Activated naive CD8-positive, alpha-beta T cell treated with anti-CD3 and anti-CD28 coated beads for 36 hours (primary cell): ENCODE data around the gene PSMA8. TPM values are rescaled to one million over a fixed set of nuclear protein-coding genes. Genes with fewer than 3 reads are reported as not detected.
"Not testable (repeated sequence)": the region's sequence is repeated elsewhere in the genome, so short reads cannot be mapped to it uniquely, and the experiment has no call there.

Experiments used
- DNase-seq: peaks from one replicate; pipeline ENCODE4 v3.0.0; 2021
- H3K27ac Mint-ChIP-seq: one replicate; pipeline ENCODE4 v1.8.0; 2022; ENCODE audit warnings: mild to moderate bottlenecking, moderate library complexity, mixed read lengths
- H3K27me3 Mint-ChIP-seq: one replicate; pipeline ENCODE4 v1.8.0; 2022; ENCODE audit warnings: mild to moderate bottlenecking, mixed read lengths
- H3K36me3 Mint-ChIP-seq: one replicate; pipeline ENCODE4 v1.8.0; 2021; ENCODE audit warnings: mild to moderate bottlenecking, mixed read lengths
- H3K4me1 Mint-ChIP-seq: one replicate; pipeline ENCODE4 v1.8.0; 2021; ENCODE audit warnings: mixed read lengths
- H3K4me3 Mint-ChIP-seq: one replicate; pipeline ENCODE4 v1.8.0; 2022; ENCODE audit warnings: mild to moderate bottlenecking, moderate library complexity, mixed read lengths
- H3K9me3 Mint-ChIP-seq: one replicate; pipeline ENCODE4 v1.8.0; 2022; ENCODE audit warnings: mixed read lengths
- total RNA-seq, 2 experiments: library from RNA; stranded (reverse); gene quantifications; one replicate each; pipeline ENCODE4 v1.2.3, GENCODE V29; 2021

PSMA8 gene
- total RNA-seq, 2 experiments from 2014 or later = 3.3 to 3.6 TPM

GRCh38 chr18:26128192-26128591, 5.5 kb upstream of the PSMA8 start:
- not testable (repeated sequence) for H3K4me3 Mint-ChIP-seq, H3K4me1 Mint-ChIP-seq, H3K9me3 Mint-ChIP-seq, DNase-seq, H3K27ac Mint-ChIP-seq, H3K27me3 Mint-ChIP-seq, H3K36me3 Mint-ChIP-seq

GRCh38 chr18:26134107-26134506, 438 bp downstream of the PSMA8 start:
- no peaks in the 10 kb centered on the region for H3K36me3 Mint-ChIP-seq
- peak overlapping the region; percentile 96 for H3K27ac Mint-ChIP-seq
- peaks cover 1% of the 10 kb centered on the region for H3K9me3 Mint-ChIP-seq
- DNase-seq = peak; percentile 7
- H3K27me3 Mint-ChIP-seq = no peaks in the 10 kb centered on the region
- H3K4me3 Mint-ChIP-seq = peak overlapping the region; percentile 83
- peaks cover 6% of the 10 kb centered on the region for H3K4me1 Mint-ChIP-seq

- no peak for DNase-seq
Measured at GRCh38 chr18:26135548-26135947, 1.9 kb downstream of the PSMA8 start.

GRCh38 chr18:26157326-26157725, 23.7 kb downstream of the PSMA8 start:
- H3K36me3 Mint-ChIP-seq = no peaks in the 10 kb centered on the region
- no peak overlapping the region for H3K4me3 Mint-ChIP-seq
- H3K9me3 Mint-ChIP-seq = no peaks in the 10 kb centered on the region
- no peak for DNase-seq
- no peaks in the 10 kb centered on the region for H3K4me1 Mint-ChIP-seq
- peaks cover 3% of the 10 kb centered on the region for H3K27me3 Mint-ChIP-seq
- H3K27ac Mint-ChIP-seq = no peak overlapping the region

More at GRCh38 chr18:26135548-26135947, 1.9 kb downstream of the PSMA8 start:
- Mint-ChIP-seq H3K4me1 (peaks cover 6% of the 10 kb centered on the region), H3K36me3 (peaks cover 2% of the 10 kb centered on the region), H3K9me3 (peaks cover 1% of the 10 kb centered on the region), H3K27me3 (no peaks in the 10 kb centered on the region), H3K27ac (no peak overlapping the region), H3K4me3 (no peak overlapping the region)

- no peaks in the 10 kb centered on the region for H3K4me1 Mint-ChIP-seq
- H3K27ac Mint-ChIP-seq = no peak overlapping the region
- no peaks in the 10 kb centered on the region for H3K9me3 Mint-ChIP-seq
- H3K36me3 Mint-ChIP-seq = no peaks in the 10 kb centered on the region
- H3K4me3 Mint-ChIP-seq = no peak overlapping the region
- H3K27me3 Mint-ChIP-seq = no peaks in the 10 kb centered on the region
- no peak for DNase-seq
Measured at GRCh38 chr18:26159353-26159752, 25.7 kb downstream of the PSMA8 start.

- Mint-ChIP-seq H3K4me3 (no peak overlapping the region), H3K4me1 (no peaks in the 10 kb centered on the region), H3K27ac (no peak overlapping the region), H3K36me3 (no peaks in the 10 kb centered on the region), H3K27me3 (no peaks in the 10 kb centered on the region), H3K9me3 (no peaks in the 10 kb centered on the region)
- no peak for DNase-seq
Measured at GRCh38 chr18:26164571-26164970, 30.9 kb downstream of the PSMA8 start.

GRCh38 chr18:26167592-26167991, 33.9 kb downstream of the PSMA8 start:
- not testable (repeated sequence) for H3K36me3 Mint-ChIP-seq, DNase-seq, H3K4me3 Mint-ChIP-seq, H3K4me1 Mint-ChIP-seq, H3K9me3 Mint-ChIP-seq, H3K27me3 Mint-ChIP-seq, H3K27ac Mint-ChIP-seq

- DNase-seq = no peak
- Mint-ChIP-seq H3K27ac (no peak overlapping the region), H3K4me3 (no peak overlapping the region)
Measured at GRCh38 chr18:26175481-26175880, 41.8 kb downstream of the PSMA8 start.

GRCh38 chr18:26176134-26176533, 42.5 kb downstream of the PSMA8 start:
- H3K4me1 Mint-ChIP-seq = peaks cover 3% of the 10 kb centered on the region
- no peak overlapping the region for H3K4me3 Mint-ChIP-seq
- no peak for DNase-seq
- H3K27me3 Mint-ChIP-seq = no peaks in the 10 kb centered on the region
- no peaks in the 10 kb centered on the region for H3K9me3 Mint-ChIP-seq
- H3K36me3 Mint-ChIP-seq = no peaks in the 10 kb centered on the region
- no peak overlapping the region for H3K27ac Mint-ChIP-seq

More at GRCh38 chr18:26175481-26175880, 41.8 kb downstream of the PSMA8 start:
- no peaks in the 10 kb centered on the region for H3K9me3 Mint-ChIP-seq
- H3K36me3 Mint-ChIP-seq = no peaks in the 10 kb centered on the region
- H3K27me3 Mint-ChIP-seq = no peaks in the 10 kb centered on the region
- H3K4me1 Mint-ChIP-seq = peaks cover 3% of the 10 kb centered on the region

- Mint-ChIP-seq H3K27me3 (no peaks in the 10 kb centered on the region), H3K27ac (no peak overlapping the region), H3K9me3 (no peaks in the 10 kb centered on the region), H3K4me3 (no peak overlapping the region), H3K36me3 (no peaks in the 10 kb centered on the region), H3K4me1 (peaks cover 7% of the 10 kb centered on the region)
- DNase-seq = no peak
Measured at GRCh38 chr18:26181343-26181826, 47.7 kb downstream of the PSMA8 start.

GRCh38 chr18:26183395-26184112, 49.9 kb downstream of the PSMA8 start:
- Mint-ChIP-seq H3K36me3 (no peaks in the 10 kb centered on the region), H3K27ac (no peak overlapping the region), H3K9me3 (peaks cover 3% of the 10 kb centered on the region), H3K4me3 (no peak overlapping the region), H3K27me3 (no peaks in the 10 kb centered on the region), H3K4me1 (peaks cover 7% of the 10 kb centered on the region)
- DNase-seq = no peak

GRCh38 chr18:26185267-26185666, 51.6 kb downstream of the PSMA8 start:
- no peak overlapping the region for H3K27ac Mint-ChIP-seq
- H3K4me3 Mint-ChIP-seq = no peak overlapping the region
- DNase-seq = no peak
- H3K4me1 Mint-ChIP-seq = peaks cover 15% of the 10 kb centered on the region
- peaks cover 3% of the 10 kb centered on the region for H3K9me3 Mint-ChIP-seq
- no peaks in the 10 kb centered on the region for H3K36me3 Mint-ChIP-seq
- H3K27me3 Mint-ChIP-seq = no peaks in the 10 kb centered on the region

- peaks cover 11% of the 10 kb centered on the region for H3K4me1 Mint-ChIP-seq
- H3K36me3 Mint-ChIP-seq = no peaks in the 10 kb centered on the region
- peak overlapping the region; percentile 82 for H3K27ac Mint-ChIP-seq
- peak overlapping the region; percentile 75 for H3K4me3 Mint-ChIP-seq
- H3K9me3 Mint-ChIP-seq = peaks cover 3% of the 10 kb centered on the region
- peak; percentile 44 for DNase-seq
- no peaks in the 10 kb centered on the region for H3K27me3 Mint-ChIP-seq
Measured at GRCh38 chr18:26190506-26190905, 56.8 kb downstream of the PSMA8 start.

GRCh38 chr18:26192233-26192632, 58.6 kb downstream of the PSMA8 start:
- peaks cover 11% of the 10 kb centered on the region for H3K4me1 Mint-ChIP-seq
- peaks cover 3% of the 10 kb centered on the region for H3K9me3 Mint-ChIP-seq
- H3K27me3 Mint-ChIP-seq = no peaks in the 10 kb centered on the region
- H3K27ac Mint-ChIP-seq = no peak overlapping the region
- no peaks in the 10 kb centered on the region for H3K36me3 Mint-ChIP-seq
- no peak for DNase-seq
- H3K4me3 Mint-ChIP-seq = no peak overlapping the region

- no peak for DNase-seq
- H3K4me3 Mint-ChIP-seq = no peak overlapping the region
- no peaks in the 10 kb centered on the region for H3K27me3 Mint-ChIP-seq
- no peaks in the 10 kb centered on the region for H3K36me3 Mint-ChIP-seq
- H3K4me1 Mint-ChIP-seq = no peaks in the 10 kb centered on the region
- no peak overlapping the region for H3K27ac Mint-ChIP-seq
- no peaks in the 10 kb centered on the region for H3K9me3 Mint-ChIP-seq
Measured at GRCh38 chr18:26196605-26197004, 62.9 kb downstream of the PSMA8 start.

- H3K4me3 Mint-ChIP-seq, H3K4me1 Mint-ChIP-seq, H3K27me3 Mint-ChIP-seq: not testable (repeated sequence)
Measured at GRCh38 chr18:26202001-26202400, 68.3 kb downstream of the PSMA8 start.

More at GRCh38 chr18:26202001-26202400, 68.3 kb downstream of the PSMA8 start:
- H3K9me3 Mint-ChIP-seq, DNase-seq, H3K27ac Mint-ChIP-seq, H3K36me3 Mint-ChIP-seq: not testable (repeated sequence)
